PC-9 (cell line): Measurements from ENCODE around the gene REXO5. TPM values are rescaled to one million over a fixed set of nuclear protein-coding genes. Genes with fewer than 3 reads are reported as not detected.

ENCODE experiments used
- BruUV-seq: library from RNA; stranded (reverse); fragments of 400-500 nt; replicated peaks from 2 replicates; lab custom pipeline; 2021; lab: Mats Ljungman, UMichigan
- CTCF ChIA-PET: fragments of 300-600 bp; sonication (Branson Sonifier 250); formaldehyde crosslinking; loops from one replicate; lab custom pipeline; 2022; ENCODE audit warnings: antibody characterized with exemption; lab: Charles Lee
- POLR2A ChIA-PET: fragments of 300-600 bp; sonication (Branson Sonifier 250); formaldehyde crosslinking; loops from one replicate; lab custom pipeline; 2022; ENCODE audit warnings: antibody characterized with exemption; ENCODE audit not compliant: unreplicated experiment; lab: Charles Lee
- DNase-seq, 2 experiments: peaks; one replicate each; pipeline versions ENCODE4 v3.0.0 to v3.0.0-alpha.2; 2015 to 2022; ENCODE audit warnings: mixed read lengths in 1 of 2
- H2AFZ ChIP-seq: fragments of 200-600 bp; sonication (generic); 2 replicates; pipeline ENCODE4 v1.8.1; 2017; ENCODE audit warnings: antibody characterized with exemption
- H3F3A ChIP-seq: fragments of 200-600 bp; sonication (generic); 2 replicates; pipeline ENCODE4 v1.8.1; 2017; ENCODE audit warnings: antibody characterized with exemption, mild to moderate bottlenecking, low read depth; ENCODE audit not compliant: insufficient read depth
- H3K27ac ChIP-seq: fragments of 200-600 bp; sonication (generic); 2 replicates; pipeline ENCODE4 v1.6.1; 2016; ENCODE audit warnings: mixed run types
- H3K27me3 ChIP-seq: fragments of 200-600 bp; sonication (generic); 2 replicates; pipeline ENCODE4 v1.6.1; 2016; ENCODE audit warnings: low read depth, mixed run types; ENCODE audit not compliant: insufficient read depth
- H3K36me3 ChIP-seq: fragments of 200-600 bp; sonication (generic); 2 replicates; pipeline ENCODE4 v1.6.1; 2016; ENCODE audit warnings: low read depth, mixed run types
- H3K4me1 ChIP-seq: fragments of 200-600 bp; sonication (generic); replicated peaks from 2 replicates; pipeline ENCODE4 v1.6.1; 2016; ENCODE audit warnings: mixed run types; ENCODE audit not compliant: insufficient read depth
- H3K4me2 ChIP-seq: fragments of 200-600 bp; sonication (generic); 2 replicates; pipeline ENCODE4 v1.6.1; 2017; ENCODE audit warnings: mixed run types
- H3K4me3 ChIP-seq: fragments of 200-600 bp; sonication (generic); 2 replicates; pipeline ENCODE4 v1.6.1; 2016; ENCODE audit warnings: mixed run types
- H3K79me2 ChIP-seq: fragments of 200-600 bp; sonication (generic); 2 replicates; pipeline ENCODE4 v1.6.1; 2017; ENCODE audit warnings: low read depth, mixed run types
- H3K9me2 ChIP-seq: fragments of 200-600 bp; sonication (generic); 2 replicates; pipeline ENCODE4 v1.8.1; 2017; ENCODE audit warnings: mild to moderate bottlenecking; ENCODE audit not compliant: insufficient read depth
- H3K9me3 ChIP-seq: fragments of 200-600 bp; sonication (generic); 2 replicates; pipeline ENCODE4 v1.8.1; 2016; ENCODE audit warnings: low read depth; ENCODE audit not compliant: insufficient read depth
- H4K20me1 ChIP-seq: fragments of 200-600 bp; sonication (generic); 2 replicates; pipeline ENCODE4 v1.8.1; 2017; ENCODE audit not compliant: insufficient read depth
- CTCF ChIP-seq: fragments of 200-600 bp; sonication (generic); conservative IDR thresholded peaks from 2 replicates; pipeline ENCODE4 v1.6.1; 2017; ENCODE audit warnings: mixed run types, antibody characterized with exemption, mild to moderate bottlenecking, moderate library complexity
- EZH2 ChIP-seq: fragments of 200-600 bp; sonication (generic); IDR thresholded peaks from 2 replicates; pipeline ENCODE4 v1.8.0; 2017; ENCODE audit warnings: antibody characterized with exemption, low read depth
- intact Hi-C: fragments of 100-400 bp; cut with micrococcal nuclease; formaldehyde crosslinking; loops from one replicate; pipeline ENCODE4 v1.10.0; 2022; ENCODE audit not compliant: unreplicated experiment
- total RNA-seq: library from RNA; stranded (reverse); gene quantifications from 2 replicates; pipeline ENCODE4 v1.2.3, GENCODE V29; 2021

The REXO5 gene
- total RNA-seq, 1 experiment from 2014 or later = 13.2 TPM

DNA sequence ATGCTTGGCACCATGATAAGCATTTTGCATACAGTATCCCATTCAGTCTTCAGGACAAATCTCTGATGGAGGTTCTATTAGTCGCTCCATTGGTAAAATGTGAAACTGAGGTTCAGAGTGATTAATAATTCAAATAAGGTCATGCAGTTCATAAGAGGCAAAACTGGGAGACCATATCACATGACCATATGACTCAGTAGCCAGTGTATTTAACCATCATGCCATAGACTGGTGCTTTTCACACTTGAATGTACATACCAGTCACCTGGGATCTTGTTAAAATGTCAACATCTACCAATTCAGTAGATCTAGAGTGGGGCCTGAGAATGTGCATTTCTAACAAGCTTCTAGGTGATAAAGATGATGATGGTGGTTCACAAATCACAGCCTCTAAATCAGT lies 38.2 kb upstream of the REXO5 start:
- H3K27ac ChIP-seq = no peak overlapping the region
- BruUV-seq = no TSS peak
- DNase-seq = no peak
- peaks cover 4% of the 10 kb centered on the region; the same call in 1 of the 2 replicates for H3K4me1 ChIP-seq
- H3K79me2 ChIP-seq = no peaks in the 10 kb centered on the region
- no peaks in the 10 kb centered on the region for H3F3A ChIP-seq
- ChIA-PET POLR2A (interaction anchor here (0.6 kb wide), 1 partner anchor 10 kb away, joined by 4 read pairs; no protein-coding TSS in a partner anchor), CTCF (no interaction called here)
- TF ChIP-seq EZH2 (no peak), CTCF (no peak)
- H3K9me3 ChIP-seq = peaks cover under 1% of the 10 kb centered on the region; the same call in 1 of the 2 replicates
- H3K36me3 ChIP-seq = no peaks in the 10 kb centered on the region
- H2AFZ ChIP-seq = no peak overlapping the region
- H3K9me2 ChIP-seq = no peaks in the 10 kb centered on the region
- no peak overlapping the region for H3K4me3 ChIP-seq
- H3K27me3 ChIP-seq = no peaks in the 10 kb centered on the region
- no peaks in the 10 kb centered on the region for H4K20me1 ChIP-seq
- H3K4me2 ChIP-seq = no peak overlapping the region
- intact Hi-C loops = no loop called here

- Histone ChIP-seq H3K27me3 (no peaks in the 10 kb centered on the region), H3K4me2 (no peak overlapping the region), H3K79me2 (no peaks in the 10 kb centered on the region), H3K9me2 (no peaks in the 10 kb centered on the region), H2AFZ (no peak overlapping the region), H4K20me1 (no peaks in the 10 kb centered on the region), H3K4me3 (no peak overlapping the region), H3K36me3 (no peaks in the 10 kb centered on the region), H3F3A (no peaks in the 10 kb centered on the region), H3K4me1 (peaks cover 4% of the 10 kb centered on the region; the same call in 1 of the 2 replicates), H3K9me3 (no peaks in the 10 kb centered on the region), H3K27ac (no peak overlapping the region)
- no TSS peak for BruUV-seq
- intact Hi-C loops = no loop called here
- ChIA-PET POLR2A (no interaction called here), CTCF (no interaction called here)
- TF ChIP-seq EZH2 (no peak), CTCF (no peak)
- DNase-seq = no peak
These were observed 37.5 kb upstream of the REXO5 start for GRCh38 chr16:20768818-20769217.

DNA sequence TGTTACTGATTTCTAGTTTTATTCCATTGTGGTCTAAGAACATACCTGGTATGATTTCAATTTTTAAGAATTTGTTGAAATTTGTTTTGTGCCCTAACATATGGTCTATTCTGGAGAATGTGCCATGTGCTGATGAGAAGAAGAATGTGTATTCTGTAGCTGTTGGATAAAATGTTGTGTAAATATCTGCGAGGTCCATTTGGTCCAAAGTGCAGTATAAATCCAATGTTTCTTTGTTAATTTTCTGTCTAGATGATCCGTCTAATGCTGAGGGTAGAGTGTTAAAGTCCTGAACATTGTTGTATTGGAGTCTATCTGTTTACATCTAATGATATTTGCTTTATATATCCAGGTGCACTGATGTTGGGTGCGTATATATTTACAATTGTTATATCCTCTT lies 32.6 kb upstream of the REXO5 start:
- Histone ChIP-seq H3K9me3 (no peaks in the 10 kb centered on the region), H3F3A (no peaks in the 10 kb centered on the region), H3K79me2 (no peaks in the 10 kb centered on the region), H2AFZ (no peak overlapping the region), H4K20me1 (no peaks in the 10 kb centered on the region), H3K4me1 (no peaks in the 10 kb centered on the region), H3K4me2 (no peak overlapping the region), H3K4me3 (no peak overlapping the region), H3K9me2 (no peaks in the 10 kb centered on the region), H3K36me3 (no peaks in the 10 kb centered on the region), H3K27me3 (no peaks in the 10 kb centered on the region; the same call in 1 of the 2 replicates), H3K27ac (no peak overlapping the region)
- intact Hi-C loops = no loop called here
- ChIA-PET POLR2A (no interaction called here), CTCF (no interaction called here)
- TF ChIP-seq CTCF (no peak), EZH2 (no peak)
- no peak for DNase-seq
- no TSS peak for BruUV-seq
